Measurements from ENCODE around the gene SLC35B3.
A peak's percentile ranks its signal among the peaks of the same experiment; 100 is the strongest.

The SLC35B3 gene

GRCh38 chr6:8476656-8477055 lies 41.3 kb upstream of the SLC35B3 start:
- TF ChIP-seq EZH2phosphoT487 (IDR thresholded peaks at IDR 0.05; ENCODE audit: low read depth) (no peak), CTCF (IDR thresholded peaks at IDR 0.05; ENCODE audit: low read depth, low read length) (no peak)
- H3K4me1 ChIP-seq (ENCODE audit: low read length) = no peaks in the 10 kb centered on the region
- no peaks in the 10 kb centered on the region for H3K36me3 ChIP-seq (replicated peaks; ENCODE audit: low read depth, low read length)
- H3K9me3 ChIP-seq (ENCODE audit: insufficient read depth, low read length) = no peaks in the 10 kb centered on the region
- no peak overlapping the region for H3K4me2 ChIP-seq (ENCODE audit: low read length)
- no peak overlapping the region for H3K27ac ChIP-seq (ENCODE audit: low read length)
- H3K27me3 ChIP-seq (ENCODE audit: low read depth, low read length) = no peaks in the 10 kb centered on the region
- H4K20me1 ChIP-seq (ENCODE audit: insufficient read depth, low read length) = no peaks in the 10 kb centered on the region
- H2AFZ ChIP-seq (ENCODE audit: low read depth, low read length) = no peak overlapping the region
- H3K4me3 ChIP-seq (ENCODE audit: low read length) = no peak overlapping the region
- H3K9ac ChIP-seq (ENCODE audit: low read length) = no peak overlapping the region
- H3K79me2 ChIP-seq (ENCODE audit: low read length) = no peaks in the 10 kb centered on the region

- H4K20me1 ChIP-seq (ENCODE audit: insufficient read depth, low read length) = no peaks in the 10 kb centered on the region
- TF ChIP-seq CTCF (IDR thresholded peaks at IDR 0.05; ENCODE audit: low read depth, low read length) (no peak), EZH2phosphoT487 (IDR thresholded peaks at IDR 0.05; ENCODE audit: low read depth) (no peak)
- H3K4me1 ChIP-seq (ENCODE audit: low read length) = no peaks in the 10 kb centered on the region
- no peaks in the 10 kb centered on the region for H3K9me3 ChIP-seq (ENCODE audit: insufficient read depth, low read length)
- H3K27me3 ChIP-seq (ENCODE audit: low read depth, low read length) = no peaks in the 10 kb centered on the region
- H3K4me2 ChIP-seq (ENCODE audit: low read length) = no peak overlapping the region
- H3K36me3 ChIP-seq (replicated peaks; ENCODE audit: low read depth, low read length) = no peaks in the 10 kb centered on the region
- no peak overlapping the region for H2AFZ ChIP-seq (ENCODE audit: low read depth, low read length)
- no peak overlapping the region for H3K27ac ChIP-seq (ENCODE audit: low read length)
- H3K9ac ChIP-seq (ENCODE audit: low read length) = no peak overlapping the region
- no peak overlapping the region for H3K4me3 ChIP-seq (ENCODE audit: low read length)
- H3K79me2 ChIP-seq (ENCODE audit: low read length) = no peaks in the 10 kb centered on the region
Observed at GRCh38 chr6:8468552-8469356, 33.4 kb upstream of the SLC35B3 start.

- no peak for TF ChIP-seq EZH2phosphoT487 (IDR thresholded peaks at IDR 0.05; ENCODE audit: low read depth)
- Histone ChIP-seq H3K79me2 (ENCODE audit: low read length) (no peaks in the 10 kb centered on the region), H3K9me3 (ENCODE audit: insufficient read depth, low read length) (no peaks in the 10 kb centered on the region), H3K4me1 (ENCODE audit: low read length) (no peaks in the 10 kb centered on the region), H3K36me3 (replicated peaks; ENCODE audit: low read depth, low read length) (no peaks in the 10 kb centered on the region), H3K27ac (ENCODE audit: low read length) (no peak overlapping the region), H3K9ac (ENCODE audit: low read length) (no peak overlapping the region), H4K20me1 (ENCODE audit: insufficient read depth, low read length) (no peaks in the 10 kb centered on the region), H2AFZ (ENCODE audit: low read depth, low read length) (no peak overlapping the region), H3K27me3 (ENCODE audit: low read depth, low read length) (no peaks in the 10 kb centered on the region), H3K4me3 (ENCODE audit: low read length) (no peak overlapping the region), H3K4me2 (ENCODE audit: low read length) (no peak overlapping the region)
Observed at GRCh38 chr6:8462694-8463093, 27.3 kb upstream of the SLC35B3 start.

GRCh38 chr6:8462169-8462568 lies 26.8 kb upstream of the SLC35B3 start:
- Histone ChIP-seq H3K36me3 (replicated peaks; ENCODE audit: low read depth, low read length) (no peaks in the 10 kb centered on the region), H3K9ac (ENCODE audit: low read length) (no peak overlapping the region), H2AFZ (ENCODE audit: low read depth, low read length) (no peak overlapping the region), H3K4me1 (ENCODE audit: low read length) (no peaks in the 10 kb centered on the region), H4K20me1 (ENCODE audit: insufficient read depth, low read length) (no peaks in the 10 kb centered on the region), H3K27me3 (ENCODE audit: low read depth, low read length) (no peaks in the 10 kb centered on the region), H3K4me3 (ENCODE audit: low read length) (no peak overlapping the region), H3K4me2 (ENCODE audit: low read length) (no peak overlapping the region), H3K9me3 (ENCODE audit: insufficient read depth, low read length) (no peaks in the 10 kb centered on the region), H3K79me2 (ENCODE audit: low read length) (no peaks in the 10 kb centered on the region), H3K27ac (ENCODE audit: low read length) (no peak overlapping the region)
- TF ChIP-seq CTCF (IDR thresholded peaks at IDR 0.05; ENCODE audit: low read depth, low read length) (peak; percentile 26; the same call in 1 of the 2 replicates), EZH2phosphoT487 (IDR thresholded peaks at IDR 0.05; ENCODE audit: low read depth) (no peak)

All from OCI-LY3 (cell line).